ENCODE data around the gene FAM131C.
"Not testable (repeated sequence)": the region's sequence is repeated elsewhere in the genome, so short reads cannot be mapped to it uniquely, and the experiment has no call there.

The FAM131C gene

GRCh38 chr1:16065269-16065576, 8.2 kb downstream of the FAM131C start:
- Histone ChIP-seq H3K36me3 (replicated peaks; ENCODE audit: low read depth, low read length) (no peaks in the 10 kb centered on the region), H3K27ac (ENCODE audit: low read length) (no peak overlapping the region), H4K20me1 (ENCODE audit: insufficient read depth, low read length) (no peaks in the 10 kb centered on the region), H3K9ac (ENCODE audit: low read length) (no peak overlapping the region), H3K79me2 (ENCODE audit: low read length) (no peaks in the 10 kb centered on the region), H3K27me3 (ENCODE audit: low read depth, low read length) (peaks cover 21% of the 10 kb centered on the region; the same call in 1 of the 2 replicates), H3K4me2 (ENCODE audit: low read length) (no peak overlapping the region), H2AFZ (ENCODE audit: low read depth, low read length) (no peak overlapping the region), H3K9me3 (ENCODE audit: insufficient read depth, low read length) (no peaks in the 10 kb centered on the region), H3K4me3 (ENCODE audit: low read length) (no peak overlapping the region), H3K4me1 (ENCODE audit: low read length) (no peaks in the 10 kb centered on the region)
- TF ChIP-seq EZH2phosphoT487 (IDR thresholded peaks at IDR 0.05; ENCODE audit: low read depth) (no peak), CTCF (IDR thresholded peaks at IDR 0.05; ENCODE audit: low read depth, low read length) (no peak)

GRCh38 chr1:16064536-16065268, 8.7 kb downstream of the FAM131C start:
- peaks cover 21% of the 10 kb centered on the region; the same call in 1 of the 2 replicates for H3K27me3 ChIP-seq (ENCODE audit: low read depth, low read length)
- no peak for TF ChIP-seq CTCF (IDR thresholded peaks at IDR 0.05; ENCODE audit: low read depth, low read length)
- TF ChIP-seq EZH2phosphoT487 (IDR thresholded peaks at IDR 0.05; ENCODE audit: low read depth) = no peak
- H3K27ac ChIP-seq (ENCODE audit: low read length) = no peak overlapping the region
- no peaks in the 10 kb centered on the region for H3K79me2 ChIP-seq (ENCODE audit: low read length)
- no peaks in the 10 kb centered on the region for H3K36me3 ChIP-seq (replicated peaks; ENCODE audit: low read depth, low read length)
- H3K4me3 ChIP-seq (ENCODE audit: low read length) = no peak overlapping the region
- H2AFZ ChIP-seq (ENCODE audit: low read depth, low read length) = no peak overlapping the region
- H3K9me3 ChIP-seq (ENCODE audit: insufficient read depth, low read length) = no peaks in the 10 kb centered on the region
- no peak overlapping the region for H3K9ac ChIP-seq (ENCODE audit: low read length)
- no peak overlapping the region for H3K4me2 ChIP-seq (ENCODE audit: low read length)
- no peaks in the 10 kb centered on the region for H4K20me1 ChIP-seq (ENCODE audit: insufficient read depth, low read length)
- H3K4me1 ChIP-seq (ENCODE audit: low read length) = no peaks in the 10 kb centered on the region

GRCh38 chr1:16063921-16064320, 9.5 kb downstream of the FAM131C start:
- Histone ChIP-seq H2AFZ (ENCODE audit: low read depth, low read length) (no peak overlapping the region), H3K27ac (ENCODE audit: low read length) (no peak overlapping the region), H3K36me3 (replicated peaks; ENCODE audit: low read depth, low read length) (no peaks in the 10 kb centered on the region), H3K4me2 (ENCODE audit: low read length) (no peak overlapping the region), H3K27me3 (ENCODE audit: low read depth, low read length) (peaks cover 21% of the 10 kb centered on the region; the same call in 1 of the 2 replicates), H4K20me1 (ENCODE audit: insufficient read depth, low read length) (no peaks in the 10 kb centered on the region), H3K4me3 (ENCODE audit: low read length) (no peak overlapping the region), H3K9ac (ENCODE audit: low read length) (no peak overlapping the region), H3K79me2 (ENCODE audit: low read length) (no peaks in the 10 kb centered on the region), H3K9me3 (ENCODE audit: insufficient read depth, low read length) (no peaks in the 10 kb centered on the region), H3K4me1 (ENCODE audit: low read length) (peaks cover 3% of the 10 kb centered on the region; the same call in 1 of the 2 replicates)
- TF ChIP-seq EZH2phosphoT487 (IDR thresholded peaks at IDR 0.05; ENCODE audit: low read depth) = no peak
- TF ChIP-seq CTCF (IDR thresholded peaks at IDR 0.05; ENCODE audit: low read depth, low read length) = no peak

GRCh38 chr1:16063226-16063829, 10.1 kb downstream of the FAM131C start:
- H3K36me3 ChIP-seq (replicated peaks; ENCODE audit: low read depth, low read length) = no peaks in the 10 kb centered on the region
- H3K9ac ChIP-seq (ENCODE audit: low read length) = no peak overlapping the region
- H3K9me3 ChIP-seq (ENCODE audit: insufficient read depth, low read length) = no peaks in the 10 kb centered on the region
- H3K79me2 ChIP-seq (ENCODE audit: low read length) = no peaks in the 10 kb centered on the region
- H3K27ac ChIP-seq (ENCODE audit: low read length) = no peak overlapping the region
- H3K27me3 ChIP-seq (ENCODE audit: low read depth, low read length) = peaks cover 21% of the 10 kb centered on the region; the same call in 1 of the 2 replicates
- peaks cover 6% of the 10 kb centered on the region; the same call in 1 of the 2 replicates for H3K4me1 ChIP-seq (ENCODE audit: low read length)
- H3K4me3 ChIP-seq (ENCODE audit: low read length) = no peak overlapping the region
- no peak overlapping the region for H2AFZ ChIP-seq (ENCODE audit: low read depth, low read length)
- no peak for TF ChIP-seq EZH2phosphoT487 (IDR thresholded peaks at IDR 0.05; ENCODE audit: low read depth)
- TF ChIP-seq CTCF (IDR thresholded peaks at IDR 0.05; ENCODE audit: low read depth, low read length) = no peak
- no peak overlapping the region for H3K4me2 ChIP-seq (ENCODE audit: low read length)
- no peaks in the 10 kb centered on the region for H4K20me1 ChIP-seq (ENCODE audit: insufficient read depth, low read length)

GRCh38 chr1:16062687-16063075, 10.8 kb downstream of the FAM131C start:
- H3K4me3 ChIP-seq (ENCODE audit: low read length); H3K79me2 ChIP-seq (ENCODE audit: low read length); H3K4me2 ChIP-seq (ENCODE audit: low read length); H3K9me3 ChIP-seq (ENCODE audit: insufficient read depth, low read length); H3K4me1 ChIP-seq (ENCODE audit: low read length); H4K20me1 ChIP-seq (ENCODE audit: insufficient read depth, low read length); H3K36me3 ChIP-seq (replicated peaks; ENCODE audit: low read depth, low read length); H3K9ac ChIP-seq (ENCODE audit: low read length); H3K27ac ChIP-seq (ENCODE audit: low read length); H2AFZ ChIP-seq (ENCODE audit: low read depth, low read length): not testable (repeated sequence)
- peaks cover 21% of the 10 kb centered on the region; the same call in 1 of the 2 replicates for H3K27me3 ChIP-seq (ENCODE audit: low read depth, low read length)

GRCh38 chr1:16061989-16062686, 11.3 kb downstream of the FAM131C start:
- H3K4me1 ChIP-seq (ENCODE audit: low read length); H3K9ac ChIP-seq (ENCODE audit: low read length); H3K4me2 ChIP-seq (ENCODE audit: low read length); H2AFZ ChIP-seq (ENCODE audit: low read depth, low read length); H3K9me3 ChIP-seq (ENCODE audit: insufficient read depth, low read length); H3K27ac ChIP-seq (ENCODE audit: low read length); H4K20me1 ChIP-seq (ENCODE audit: insufficient read depth, low read length); H3K4me3 ChIP-seq (ENCODE audit: low read length); H3K79me2 ChIP-seq (ENCODE audit: low read length); H3K36me3 ChIP-seq (replicated peaks; ENCODE audit: low read depth, low read length): not testable (repeated sequence)
- peaks cover 18% of the 10 kb centered on the region; the same call in 1 of the 2 replicates for H3K27me3 ChIP-seq (ENCODE audit: low read depth, low read length)

Data from OCI-LY3 (cell line).